Measurements from ENCODE around the gene BTBD7. TPM values are rescaled to one million over a fixed set of nuclear protein-coding genes. Genes with fewer than 3 reads are reported as not detected.

BTBD7 gene
- total and polyA plus RNA-seq, 2 of the 4 experiments (the other 2 are of a cell fraction): 11.9 to 30.5 TPM

DNA sequence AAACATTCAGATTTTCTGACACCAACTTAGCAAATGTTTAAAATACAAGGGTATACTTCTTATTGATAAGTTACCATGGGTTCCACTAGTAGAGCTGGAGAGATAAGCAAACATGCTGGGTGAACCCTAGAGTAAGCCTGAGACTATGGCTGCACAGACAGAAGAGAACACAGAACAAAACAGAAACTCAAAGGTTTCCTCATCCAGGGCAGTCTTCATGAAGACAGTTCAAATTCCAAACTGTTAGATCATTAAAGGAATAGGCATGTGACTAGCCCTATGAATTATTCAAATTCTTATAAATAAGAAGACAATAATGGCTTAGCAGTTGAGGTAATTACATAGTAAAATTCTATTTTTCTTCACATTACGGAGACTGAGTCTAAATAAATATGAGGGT, 28.1 kb downstream of the BTBD7 start:
- no peak overlapping the region for H2BK20ac ChIP-seq (ENCODE audit: low read depth, low read length)
- H4K8ac ChIP-seq (ENCODE audit: low read depth in 2 of 2, low read length in 2 of 2): no peak overlapping the region
- H3K4me1 ChIP-seq (ENCODE audit: control insufficient read depth, insufficient read depth, low read length): peaks cover 12% of the 10 kb centered on the region
- no peak overlapping the region for H3K27ac ChIP-seq (ENCODE audit: insufficient read depth, low read length)
- no peak overlapping the region for H2AFZ ChIP-seq (replicated peaks; ENCODE audit: low read length, poor library complexity)
- H2BK120ac ChIP-seq (ENCODE audit: low read depth, low read length): no peak overlapping the region
- 0 out of 2 replicates have a peak, but pooled peaks cover 1% of the 10 kb centered on the region for H3K36me3 ChIP-seq (ENCODE audit: control insufficient read depth, insufficient read depth, low read length)
- peaks cover 29 to 74% of the 10 kb centered on the region in 2 experiments for H3K79me1 ChIP-seq (ENCODE audit: low read depth in 1 of 2, low read length in 2 of 2)
- no CpG with 5 or more reads among the region's 1 CpG for WGBS, 2 experiments (ENCODE audit: extremely low coverage in 2 of 2, insufficient read length in 1 of 2)
- H3K23ac ChIP-seq (ENCODE audit: low read depth, low read length): no peak overlapping the region
- H2BK5ac ChIP-seq (ENCODE audit: low read depth, low read length, poor library complexity, severe bottlenecking): no peak overlapping the region
- no peak overlapping the region for H2BK15ac ChIP-seq (ENCODE audit: low read depth, low read length)
- no peak overlapping the region for H2AK9ac ChIP-seq (replicated peaks; ENCODE audit: low read depth, low read length, poor library complexity)
- H3K18ac ChIP-seq (ENCODE audit: low read depth, low read length): no peak overlapping the region
- H4K5ac ChIP-seq (ENCODE audit: low read depth, low read length): no peak overlapping the region
- peaks cover 17% of the 10 kb centered on the region for H3K9me1 ChIP-seq (ENCODE audit: insufficient read depth, low read length)
- no peak overlapping the region for H3K9ac ChIP-seq (ENCODE audit: low read depth, low read length)
- POLR2A ChIA-PET (ENCODE audit: unreplicated experiment): no interaction called here
- H3K14ac ChIP-seq (replicated peaks; ENCODE audit: low read depth, low read length): no peak overlapping the region
- BruUV-seq (replicated peaks): no TSS peak
- peak overlapping the region; percentile 70; the same call in 1 of the 2 replicates for H3K4me2 ChIP-seq (ENCODE audit: low read depth, low read length)
- no peak overlapping the region for H2AK5ac ChIP-seq (ENCODE audit: low read depth, low read length)
- no peak overlapping the region for H4K91ac ChIP-seq (ENCODE audit: insufficient read depth, low read depth, low read length)
- CTCF ChIA-PET: no interaction called here
- peak; percentile 56 for DNase-seq
- no peak for TF ChIP-seq NFE2L2 (IDR thresholded peaks at IDR 0.05; ENCODE audit: low read depth, low read length)
- peak; percentile 32; the same call in 1 of the 2 replicates for TF ChIP-seq CEBPB (IDR thresholded peaks at IDR 0.05; ENCODE audit: low read depth, low read length)
- no peak for TF ChIP-seq POLR2A (IDR thresholded peaks at IDR 0.05; ENCODE audit: low read depth, low read length)
- no peak for TF ChIP-seq MAZ (IDR thresholded peaks at IDR 0.05; ENCODE audit: borderline replicate concordance, low read depth, low read length)
- TF ChIP-seq USF2 (IDR thresholded peaks at IDR 0.05; ENCODE audit: low read depth, low read length): peak; percentile 58
- TF ChIP-seq, protein P1, sequence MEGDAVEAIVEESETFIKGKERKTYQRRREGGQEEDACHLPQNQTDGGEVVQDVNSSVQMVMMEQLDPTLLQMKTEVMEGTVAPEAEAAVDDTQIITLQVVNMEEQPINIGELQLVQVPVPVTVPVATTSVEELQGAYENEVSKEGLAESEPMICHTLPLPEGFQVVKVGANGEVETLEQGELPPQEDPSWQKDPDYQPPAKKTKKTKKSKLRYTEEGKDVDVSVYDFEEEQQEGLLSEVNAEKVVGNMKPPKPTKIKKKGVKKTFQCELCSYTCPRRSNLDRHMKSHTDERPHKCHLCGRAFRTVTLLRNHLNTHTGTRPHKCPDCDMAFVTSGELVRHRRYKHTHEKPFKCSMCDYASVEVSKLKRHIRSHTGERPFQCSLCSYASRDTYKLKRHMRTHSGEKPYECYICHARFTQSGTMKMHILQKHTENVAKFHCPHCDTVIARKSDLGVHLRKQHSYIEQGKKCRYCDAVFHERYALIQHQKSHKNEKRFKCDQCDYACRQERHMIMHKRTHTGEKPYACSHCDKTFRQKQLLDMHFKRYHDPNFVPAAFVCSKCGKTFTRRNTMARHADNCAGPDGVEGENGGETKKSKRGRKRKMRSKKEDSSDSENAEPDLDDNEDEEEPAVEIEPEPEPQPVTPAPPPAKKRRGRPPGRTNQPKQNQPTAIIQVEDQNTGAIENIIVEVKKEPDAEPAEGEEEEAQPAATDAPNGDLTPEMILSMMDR (conservative IDR thresholded peaks at IDR 0.05; ENCODE audit: low read depth, low read length): no peak
- TF ChIP-seq FOS (IDR thresholded peaks at IDR 0.05; ENCODE audit: low read depth, low read length): no peak
- peak; percentile 23; the same call in 1 of the 2 replicates for TF ChIP-seq BHLHE40 (IDR thresholded peaks at IDR 0.05; ENCODE audit: low read depth, low read length)
- peaks cover 31% of the 10 kb centered on the region for H4K20me1 ChIP-seq (ENCODE audit: insufficient read depth, low read length)
- in situ Hi-C loops (cut with MboI; ENCODE audit: low sequenced_read_pairs) (loop anchor here (25.0 kb wide), 1 partner anchor 1792 kb away; the partner anchor contains the start of gene PPP4R3A), intact Hi-C loops (cut with micrococcal nuclease) (no loop called here), dilution Hi-C loops (cut with HindIII; ENCODE audit: low sequenced_read_pairs, unreplicated experiment) (no loop called here)
- no peak overlapping the region for H3K56ac ChIP-seq (ENCODE audit: extremely low read depth, insufficient read depth, low read length)
- no peak overlapping the region for H3K4me3 ChIP-seq (ENCODE audit: insufficient read depth, low read depth, low read length)
- peak; percentile 90 for ATAC-seq (ENCODE audit: low read depth)
- H3K27me3 ChIP-seq (ENCODE audit: control insufficient read depth, insufficient read depth, low read length): no peaks in the 10 kb centered on the region
- H3K4ac ChIP-seq (ENCODE audit: low read depth, low read length): no peak overlapping the region
- H3K9me3 ChIP-seq (ENCODE audit: control insufficient read depth, insufficient read depth, low read length): no peaks in the 10 kb centered on the region

Data from IMR-90 (cell line).